Measurements from ENCODE around the gene CEBPE.

The CEBPE gene

DNA sequence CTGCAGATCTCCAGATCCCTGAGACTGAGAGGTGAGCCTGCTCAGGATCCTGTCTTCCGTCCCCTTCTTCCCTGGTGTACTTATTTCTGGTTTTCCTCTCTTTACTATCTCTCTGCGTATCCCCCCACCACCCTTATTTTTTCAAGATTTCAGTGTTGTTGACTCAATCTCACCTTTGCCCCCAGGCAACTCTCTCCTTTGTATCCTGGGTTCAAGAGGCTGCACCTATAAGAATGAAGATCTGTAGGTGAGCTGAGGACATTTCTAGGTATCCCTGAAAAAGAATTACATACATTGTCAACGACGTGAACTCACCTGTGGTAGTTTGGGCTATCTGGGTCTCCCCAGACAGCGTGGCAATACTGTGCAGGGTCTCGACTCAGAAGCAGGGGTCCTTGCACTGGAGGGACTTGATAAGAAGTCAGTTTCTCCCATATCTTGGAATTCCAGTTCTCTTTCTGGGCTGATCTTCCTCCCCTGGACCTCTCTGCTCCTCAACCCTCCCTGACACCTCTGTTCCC lies 14.9 kb downstream of the CEBPE start:
- DNase-seq (ENCODE audit: low read depth in 2 of 3, low spot score in 1 of 3), result no peak

DNA sequence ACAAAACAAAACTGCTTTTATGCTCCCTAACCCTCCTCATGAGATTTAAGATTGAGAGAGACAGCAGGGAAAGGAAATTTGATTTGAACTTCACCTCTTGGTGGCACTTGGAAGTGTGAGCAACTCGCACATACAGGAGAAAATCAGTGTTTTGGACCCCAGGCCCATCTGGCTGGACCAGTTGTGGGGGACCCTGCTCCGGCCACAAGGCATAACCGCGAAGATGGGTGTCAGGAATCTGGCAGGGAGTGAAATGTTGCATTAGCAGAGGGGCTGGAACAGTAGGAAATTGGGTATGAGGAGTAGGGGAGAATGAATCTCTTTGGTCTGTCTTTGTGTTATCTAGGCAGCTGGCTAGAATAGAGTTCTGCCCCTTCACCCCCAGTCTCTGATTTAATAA lies 15.5 kb downstream of the CEBPE start:
- DNase-seq (ENCODE audit: low read depth in 2 of 3, low spot score in 1 of 3), result no peak

DNA sequence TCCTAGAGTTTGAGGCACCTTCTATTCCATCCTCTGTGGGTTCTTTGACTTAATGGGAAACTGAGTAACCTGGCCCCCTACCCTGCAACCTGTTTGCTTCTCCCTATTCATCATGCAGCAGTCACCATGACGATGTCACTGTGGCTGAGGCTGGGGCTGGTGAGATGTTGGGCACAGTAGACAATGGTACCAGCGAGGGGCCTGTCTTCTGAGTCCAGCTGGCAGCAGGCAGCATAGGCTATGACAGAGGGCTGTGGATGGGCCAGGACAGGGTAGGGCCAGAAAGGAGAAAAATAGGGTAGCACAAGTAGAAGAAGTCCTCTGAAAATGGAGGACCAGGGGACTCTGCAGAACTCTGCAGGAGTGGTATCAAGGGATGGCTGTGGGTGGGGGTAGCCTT lies 16.3 kb downstream of the CEBPE start:
- DNase-seq (ENCODE audit: low read depth in 2 of 3, low spot score in 1 of 3), result no peak

DNA sequence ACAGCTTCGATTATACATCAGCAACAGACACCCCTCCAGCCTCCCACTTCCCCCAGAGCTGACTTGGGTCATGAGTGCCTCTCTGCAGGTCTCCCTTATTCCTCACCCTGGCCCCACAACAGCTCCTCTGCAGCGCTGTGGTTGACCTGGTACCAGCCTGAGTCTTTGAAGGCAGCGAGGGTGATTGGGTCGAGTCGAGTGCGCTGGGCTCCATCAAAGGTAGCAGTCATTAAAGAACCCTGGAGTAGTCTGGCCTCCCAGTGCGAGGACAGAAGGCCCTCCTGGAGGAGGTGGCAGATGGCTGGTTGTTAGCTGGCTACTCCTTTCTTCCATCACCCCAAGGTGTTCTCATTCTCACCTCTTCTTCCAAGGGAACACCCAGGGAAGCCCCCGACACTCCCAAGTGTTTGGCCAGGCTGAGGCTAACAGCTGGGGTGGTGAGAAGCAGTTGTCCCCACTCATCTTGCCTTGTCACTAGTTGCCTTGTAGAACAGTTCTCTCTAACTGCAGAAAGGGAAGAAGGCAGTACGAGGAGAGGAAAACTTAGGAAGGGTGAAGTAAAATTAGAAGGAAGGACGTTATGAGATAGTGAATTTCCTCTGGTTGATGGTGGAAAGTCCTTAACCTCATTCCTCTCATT lies 16.9 kb downstream of the CEBPE start:
- no peak for DNase-seq (ENCODE audit: low read depth in 2 of 3, low spot score in 1 of 3)

DNA sequence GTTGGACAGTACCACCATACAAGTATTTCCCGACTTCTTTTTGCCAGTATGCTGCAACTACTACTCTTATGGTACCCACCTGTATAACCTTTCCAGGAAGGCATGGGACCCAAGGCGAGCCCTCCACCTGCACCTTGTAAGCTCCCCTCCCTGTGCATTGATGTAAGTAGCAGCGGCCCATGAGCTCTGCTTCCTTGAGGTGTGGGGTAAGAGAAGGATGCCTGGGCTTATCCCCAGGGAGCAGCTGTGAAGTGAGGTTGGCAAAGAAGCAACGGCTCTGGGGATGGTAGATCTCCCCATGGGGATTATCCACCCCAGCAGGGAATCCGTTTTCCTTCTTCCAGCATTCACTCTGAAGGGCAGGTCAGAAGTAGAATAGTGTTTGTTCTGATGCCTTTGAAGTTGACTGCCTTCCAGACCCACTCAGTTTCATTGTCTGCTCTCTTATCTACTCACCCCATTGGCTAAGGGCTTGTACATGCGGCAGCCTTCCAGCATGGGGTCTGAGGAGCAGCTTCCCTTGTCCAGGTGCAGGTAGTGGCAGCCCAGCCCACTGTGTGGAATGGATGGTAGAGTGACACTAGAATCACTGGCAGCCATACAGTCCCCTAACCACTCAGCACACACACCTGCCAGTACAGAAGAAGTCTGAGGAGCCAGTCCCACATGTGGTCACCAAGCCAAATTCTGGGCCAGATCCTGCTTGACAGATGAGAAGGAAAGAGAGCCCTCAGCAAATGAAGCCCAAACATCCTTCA lies 17.7 kb downstream of the CEBPE start:
- DNase-seq (ENCODE audit: low read depth in 2 of 3, low spot score in 1 of 3), result no peak

DNA sequence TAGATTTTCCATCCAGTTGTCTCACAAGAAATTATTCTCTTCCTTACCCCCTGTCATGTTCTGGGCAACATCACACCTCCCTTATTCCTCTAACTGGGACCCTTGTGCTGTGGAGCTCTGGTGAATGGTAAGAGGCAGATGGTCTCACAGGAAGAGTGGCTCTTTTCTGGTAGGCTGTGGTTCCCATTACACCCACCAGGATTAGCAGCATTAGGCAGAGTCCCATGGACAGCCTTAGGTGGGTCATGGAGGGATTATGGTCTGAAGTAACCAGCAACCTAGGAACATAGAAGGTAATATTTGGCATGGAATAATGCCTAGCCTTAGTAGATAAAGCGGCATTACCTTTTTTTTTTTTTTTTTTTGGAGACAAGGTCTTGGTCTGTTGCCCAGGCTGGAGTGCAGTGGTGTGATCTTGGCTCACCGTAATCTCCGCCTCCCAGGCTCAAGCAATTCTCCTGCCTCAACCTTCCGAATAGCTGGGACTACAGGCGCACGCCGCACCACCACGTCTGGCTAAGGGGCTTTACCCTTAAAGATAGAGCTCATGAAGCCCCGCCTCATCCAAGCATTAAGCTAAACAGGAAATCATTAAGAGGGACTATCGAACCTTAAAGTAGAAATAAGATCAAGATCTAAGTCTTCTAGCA lies 19.7 kb downstream of the CEBPE start:
- no peak for DNase-seq (ENCODE audit: low read depth in 2 of 3, low spot score in 1 of 3)

DNA sequence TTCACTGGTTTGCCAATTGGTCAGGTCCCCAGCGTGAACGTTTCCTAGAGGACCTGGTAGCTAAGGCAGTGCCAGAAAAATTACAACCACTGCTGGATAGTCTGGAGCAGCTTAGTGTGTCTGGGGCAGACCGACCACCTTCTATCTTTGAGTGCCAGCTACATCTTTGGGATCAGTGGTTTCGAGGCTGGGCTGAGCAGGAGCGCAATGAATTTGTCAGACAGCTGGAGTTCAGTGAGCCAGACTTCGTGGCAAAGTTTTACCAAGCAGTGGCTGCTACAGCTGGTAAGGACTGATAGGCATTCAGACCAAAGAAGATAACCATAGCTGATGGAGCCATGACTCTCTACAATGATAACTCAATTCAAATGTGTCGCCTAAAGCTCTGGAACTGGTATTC lies 21.3 kb downstream of the CEBPE start:
- DNase-seq (ENCODE audit: low read depth in 2 of 3, low spot score in 1 of 3), result no peak

DNA sequence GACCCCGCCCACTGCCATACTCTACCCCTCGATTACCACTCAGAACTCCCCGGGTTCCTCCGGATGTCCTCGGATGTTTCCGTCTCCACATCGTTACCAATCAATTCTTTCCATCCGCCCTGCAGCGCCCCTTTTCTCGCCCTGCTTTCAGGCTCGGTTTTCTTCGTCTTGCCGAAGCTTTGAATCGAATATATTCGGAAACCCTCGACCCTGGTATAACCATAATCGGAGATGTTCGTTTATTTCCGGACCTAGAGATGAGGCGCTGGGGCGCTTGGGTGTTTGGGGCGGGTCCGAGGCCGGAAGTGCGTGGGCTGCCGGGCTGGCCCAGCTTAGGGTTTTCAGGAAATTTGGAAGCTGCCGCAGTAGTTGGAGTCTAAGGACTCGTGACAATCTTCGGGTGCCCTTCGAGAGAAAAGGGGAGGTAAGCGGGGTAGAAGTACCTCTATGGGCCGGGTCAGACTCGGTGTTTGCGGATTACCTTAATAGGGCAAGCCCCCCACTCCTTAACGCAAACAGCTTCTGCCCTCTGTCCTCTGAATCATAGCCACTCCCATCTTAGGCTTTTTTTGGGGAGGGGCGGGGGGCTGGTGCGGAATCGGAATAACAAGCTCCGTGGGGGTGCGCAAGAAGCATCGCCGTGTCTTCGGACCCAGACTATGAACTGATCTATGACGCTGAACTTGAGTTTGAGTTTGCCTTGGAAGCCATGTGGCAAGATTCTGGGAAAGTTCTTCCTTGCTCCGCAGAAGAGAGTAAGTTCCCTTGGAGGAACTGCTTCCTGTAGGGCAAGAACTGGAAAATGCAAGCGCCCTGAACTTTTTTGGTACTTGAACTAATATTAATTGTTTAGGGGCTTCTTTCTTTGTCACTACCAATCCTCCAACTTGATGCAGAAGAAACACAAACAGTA lies 23.6 kb downstream of the CEBPE start, which contains the start of gene C14orf119:
Gene C14orf119, plus strand, starts transcription at position 310 of the 913 bp plus-strand sequence. CDS start 2,154 bp downstream, outside the sequence.
- peak; percentile 99 to 100 (median 99) for DNase-seq (ENCODE audit: low read depth in 2 of 3, low spot score in 1 of 3)

DNA sequence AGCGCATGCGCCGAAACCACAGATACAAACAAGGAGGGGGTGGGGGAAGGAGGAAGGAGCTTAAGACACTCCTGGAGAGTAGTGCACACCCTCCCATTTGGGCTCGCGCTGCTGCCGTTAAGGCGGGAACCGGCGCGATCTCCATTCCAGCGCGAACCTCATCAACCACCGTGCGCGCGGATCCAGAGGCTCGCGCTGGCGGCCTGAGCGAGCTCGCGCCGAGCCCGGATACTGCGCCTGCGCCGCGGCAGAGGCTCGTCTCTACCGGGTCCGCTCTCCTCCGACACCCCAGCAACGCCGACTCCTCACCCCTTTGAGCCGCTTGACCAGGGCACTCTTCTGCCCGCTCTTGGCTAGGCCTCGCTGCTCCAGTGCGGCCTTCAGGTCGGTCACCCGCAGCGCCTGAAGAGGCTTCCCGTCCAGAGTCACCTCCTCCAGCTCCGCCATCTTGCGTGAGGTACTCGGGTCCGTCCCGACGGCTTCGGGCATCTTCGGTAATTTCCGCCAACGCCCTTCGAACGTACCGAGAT lies 24.3 kb downstream of the CEBPE start, which contains the start of gene ACIN1:
Gene ACIN1, minus strand, starts transcription at position 471 of the 530 bp plus-strand sequence. Its CDS starts 24 bp downstream, at position 447.
- DNase-seq (ENCODE audit: low read depth in 2 of 3, low spot score in 1 of 3), result peak; percentile 52 to 66 (median 57)

DNA sequence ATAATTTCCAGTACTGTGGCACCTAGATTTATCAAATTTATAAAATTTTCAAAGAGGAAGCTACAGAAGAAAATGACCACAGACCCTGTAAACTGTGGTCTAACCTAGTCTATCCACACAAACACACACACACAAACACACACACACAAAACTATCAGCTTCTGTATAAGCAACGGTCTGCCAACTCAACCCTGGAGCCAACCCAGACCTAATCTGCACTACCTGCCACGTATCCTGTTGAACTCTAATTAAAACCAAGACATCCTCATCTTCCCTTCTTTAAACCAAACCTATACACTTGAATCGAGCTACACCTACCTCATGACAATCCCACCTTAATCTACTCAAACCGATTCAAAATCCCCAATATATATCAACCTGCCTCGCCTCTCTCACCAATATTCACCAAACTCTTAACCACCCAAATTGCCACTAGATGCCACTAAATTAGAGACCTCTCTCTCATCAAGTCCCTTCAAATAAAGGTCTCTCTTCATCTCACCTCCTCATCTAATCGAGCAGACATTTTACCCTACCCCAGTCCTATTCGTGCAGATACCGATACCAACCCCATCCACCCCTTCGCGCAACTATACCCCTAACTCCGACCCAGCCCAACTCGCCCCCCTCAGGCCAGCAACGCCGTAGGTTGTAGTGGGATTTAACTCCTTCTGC lies 24.9 kb downstream of the CEBPE start:
- DNase-seq (ENCODE audit: low read depth in 2 of 3, low spot score in 1 of 3), result no peak

DNA sequence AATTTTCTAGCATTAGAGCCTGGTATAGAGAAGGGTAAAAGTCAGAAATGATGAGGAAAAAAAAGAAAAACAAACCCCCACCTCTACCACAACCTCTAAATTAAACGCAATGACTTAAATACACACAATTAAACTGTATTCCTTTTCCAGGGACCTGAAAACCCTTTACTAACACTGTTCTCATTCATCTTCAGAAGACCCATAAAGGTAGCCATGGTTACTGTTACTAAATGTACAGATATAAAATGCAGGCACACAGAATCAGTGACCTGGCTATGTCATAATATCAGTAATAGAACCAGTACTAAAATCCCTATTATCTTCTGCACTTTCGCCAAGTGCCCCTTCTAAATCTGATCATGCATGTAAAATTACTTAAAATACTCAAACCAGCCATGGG lies 25.5 kb downstream of the CEBPE start:
- no peak for DNase-seq (ENCODE audit: low read depth in 2 of 3, low spot score in 1 of 3)

DNA sequence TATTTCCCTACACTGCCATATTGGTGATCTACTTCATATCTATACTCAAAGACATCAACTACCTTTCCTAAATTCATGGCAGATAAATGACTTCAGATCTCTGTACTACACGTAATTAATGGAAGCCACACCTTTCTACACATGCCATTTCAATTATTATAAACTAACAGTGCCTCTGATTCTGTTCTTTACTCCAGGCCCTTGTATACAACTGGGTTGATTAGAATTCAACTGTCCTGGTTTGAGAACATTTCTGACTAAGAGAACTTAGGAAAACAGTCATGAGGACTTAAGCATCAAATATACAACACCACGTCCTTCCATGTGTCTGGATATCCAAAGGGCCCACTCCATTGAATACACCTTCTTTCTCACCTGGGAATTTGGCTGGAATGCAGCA lies 26.0 kb downstream of the CEBPE start:
- no peak for DNase-seq (ENCODE audit: low read depth in 2 of 3, low spot score in 1 of 3)

DNA sequence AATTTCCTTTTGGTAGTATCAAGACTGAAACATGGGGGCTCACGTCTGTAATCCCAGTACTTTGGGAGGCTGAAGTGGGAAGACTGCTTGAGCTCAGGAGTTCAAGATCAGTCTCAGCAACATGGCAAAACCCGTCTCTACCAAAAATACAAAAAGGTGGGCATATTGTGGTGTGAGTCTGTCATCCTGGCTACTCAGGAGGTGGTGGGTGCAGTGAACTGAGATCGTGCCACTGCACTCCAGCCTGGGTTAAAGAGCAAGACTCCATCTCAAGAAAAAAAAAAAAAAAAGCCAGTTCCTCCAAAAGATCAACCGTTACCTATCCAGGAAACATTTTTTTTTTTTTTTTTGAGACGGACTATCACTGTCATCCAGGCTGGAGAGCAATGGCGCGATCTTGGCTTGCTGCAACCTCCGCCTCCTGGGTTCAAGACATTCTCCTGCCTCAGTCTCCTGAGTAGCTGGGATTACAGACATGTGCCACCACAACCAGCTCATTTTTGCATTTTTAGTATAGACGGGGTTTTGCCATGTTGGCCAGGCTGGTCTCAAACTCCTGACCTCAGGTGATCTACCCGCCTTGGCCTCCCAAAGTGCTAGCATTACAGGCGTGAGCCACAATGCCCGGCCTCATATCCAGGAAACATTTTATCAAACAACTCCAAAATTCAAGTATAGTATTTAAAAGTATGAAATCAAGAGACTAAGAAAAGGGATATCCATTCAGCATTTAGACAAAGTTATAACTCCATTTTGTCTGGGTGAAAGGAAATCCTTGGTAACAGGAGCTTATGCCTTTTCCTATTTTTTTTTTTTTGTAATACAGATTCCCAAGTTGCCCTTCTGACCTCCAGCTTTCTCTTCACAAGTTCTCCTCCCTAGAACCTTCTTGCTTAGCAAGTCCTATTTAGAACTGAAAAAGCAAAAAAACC lies 27.5 kb downstream of the CEBPE start:
- no peak for DNase-seq (ENCODE audit: low read depth in 2 of 3, low spot score in 1 of 3)

DNA sequence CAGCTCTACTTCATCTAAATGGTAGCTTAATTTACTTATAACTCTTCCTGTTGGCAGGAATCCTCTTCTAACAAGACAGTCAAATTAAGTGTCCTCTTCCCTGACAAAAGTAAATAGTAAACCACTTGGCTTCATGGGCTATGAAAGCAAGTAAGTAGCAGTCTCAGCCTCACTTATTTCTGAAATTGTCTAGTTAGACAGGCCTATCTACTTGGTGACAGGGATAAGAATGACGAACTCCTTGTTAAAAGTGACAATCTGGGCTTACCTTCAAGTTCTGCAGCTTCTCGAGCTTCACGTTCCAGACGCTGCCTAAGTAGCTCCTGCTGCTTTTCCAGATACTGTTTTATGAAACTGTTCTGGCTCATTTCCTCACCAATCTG lies 28.8 kb downstream of the CEBPE start:
- DNase-seq (ENCODE audit: low read depth in 2 of 3, low spot score in 1 of 3), result no peak

DNA sequence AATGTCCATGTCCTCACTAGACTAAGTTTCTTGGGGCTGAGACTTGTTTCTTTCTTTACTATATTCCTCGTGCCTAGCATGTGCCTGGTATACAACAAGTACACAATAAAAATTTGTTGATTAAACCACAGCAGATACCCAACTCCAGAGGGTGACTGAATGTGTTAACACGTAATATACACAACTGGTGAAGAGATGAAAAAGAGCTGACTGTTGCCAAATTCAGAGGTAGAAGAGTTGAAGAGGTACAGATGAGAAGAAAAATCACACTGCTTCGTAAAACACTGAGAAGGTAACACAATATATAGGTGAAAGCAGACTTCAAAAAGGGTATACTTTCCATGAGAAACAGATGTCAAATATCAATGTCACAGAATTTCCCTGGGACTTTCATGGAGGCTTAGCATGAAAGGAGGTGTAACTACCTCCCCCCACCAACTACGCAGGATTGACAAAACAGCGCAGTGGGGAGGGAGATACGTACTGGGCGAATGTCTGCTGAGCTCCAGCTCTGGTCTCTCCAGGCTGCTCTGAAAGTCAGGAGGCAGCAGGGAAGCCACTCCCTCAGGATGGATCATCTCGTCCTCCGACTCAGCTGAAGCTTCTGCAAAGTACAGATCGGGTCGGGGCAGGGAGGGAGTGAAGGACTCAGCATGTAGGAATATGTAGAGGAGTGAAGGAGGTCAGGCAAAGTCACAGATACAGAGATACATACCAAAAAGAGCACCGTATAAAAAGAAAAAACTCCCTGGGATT lies 29.4 kb downstream of the CEBPE start:
- no peak for DNase-seq (ENCODE audit: low read depth in 2 of 3, low spot score in 1 of 3)

DNA sequence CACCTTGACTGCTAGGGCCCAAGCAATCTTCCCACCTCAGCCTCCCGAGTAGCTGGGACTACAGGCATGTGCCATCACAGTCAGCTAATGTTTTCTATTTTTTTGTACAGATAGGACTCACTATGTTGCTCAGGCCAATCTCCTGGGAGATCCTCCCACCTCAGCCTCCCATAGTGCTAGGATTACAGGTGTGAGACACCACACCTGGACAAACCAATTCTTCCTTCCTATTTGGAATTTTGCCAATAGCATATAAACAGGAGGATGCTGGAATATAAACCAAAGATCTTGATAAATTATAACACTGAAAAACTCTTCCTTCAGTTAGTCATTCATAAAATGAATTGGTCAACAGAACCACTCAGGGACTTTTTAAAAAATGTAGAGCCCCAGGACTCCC lies 32.5 kb downstream of the CEBPE start:
- DNase-seq (ENCODE audit: low read depth in 2 of 3, low spot score in 1 of 3), result no peak

DNA sequence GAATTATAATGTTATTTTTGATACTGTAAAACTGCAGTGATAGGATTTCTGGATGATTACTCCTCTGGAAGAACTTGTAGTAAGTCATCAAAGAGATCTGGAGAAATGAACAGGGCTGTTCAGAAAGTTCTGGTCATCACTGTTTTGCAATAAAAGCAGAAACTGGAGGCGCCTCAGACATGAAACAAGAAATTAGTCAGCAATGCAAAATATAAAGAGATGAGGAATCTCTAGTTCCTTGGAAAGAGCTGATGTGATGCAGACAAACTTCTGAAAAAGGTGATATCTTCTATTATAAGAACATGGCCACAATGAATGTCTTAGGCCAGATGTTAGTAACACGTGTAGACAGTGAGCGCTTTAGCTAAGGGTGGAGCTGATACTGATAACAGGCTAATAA lies 33.6 kb downstream of the CEBPE start:
- no peak for DNase-seq (ENCODE audit: low read depth in 2 of 3, low spot score in 1 of 3)

DNA sequence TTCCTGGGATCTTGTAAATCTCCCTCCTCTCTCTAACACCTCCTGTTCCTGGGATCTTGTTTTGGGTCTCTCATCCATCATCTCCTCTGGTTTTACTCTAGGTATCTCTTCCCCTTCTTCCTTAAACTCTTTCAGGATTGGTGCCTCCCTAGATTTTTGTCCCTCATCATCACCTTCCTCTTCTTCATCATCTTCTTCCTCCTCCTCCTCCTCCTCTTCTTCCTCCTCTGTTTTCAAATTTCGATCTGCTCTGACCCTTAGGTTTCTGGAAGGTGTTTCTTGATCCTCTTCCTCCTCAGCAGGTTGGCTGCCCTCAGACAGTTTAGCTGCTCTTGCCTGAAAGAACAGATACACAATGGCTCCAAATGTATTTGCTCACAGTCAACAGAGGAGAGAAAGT lies 38.6 kb downstream of the CEBPE start:
- no peak for DNase-seq (ENCODE audit: low read depth in 2 of 3, low spot score in 1 of 3)

Measured in stimulated activated CD4-positive, alpha-beta T cell treated with anti-CD3 and anti-CD28 coated beads, Interleukin-12 subunit alpha, Interleukin-12 subunit beta, amount 100 ng/mL, for 48 hours (primary cell).